Measurements from ENCODE around the gene NDRG2.

NDRG2 gene

DNA sequence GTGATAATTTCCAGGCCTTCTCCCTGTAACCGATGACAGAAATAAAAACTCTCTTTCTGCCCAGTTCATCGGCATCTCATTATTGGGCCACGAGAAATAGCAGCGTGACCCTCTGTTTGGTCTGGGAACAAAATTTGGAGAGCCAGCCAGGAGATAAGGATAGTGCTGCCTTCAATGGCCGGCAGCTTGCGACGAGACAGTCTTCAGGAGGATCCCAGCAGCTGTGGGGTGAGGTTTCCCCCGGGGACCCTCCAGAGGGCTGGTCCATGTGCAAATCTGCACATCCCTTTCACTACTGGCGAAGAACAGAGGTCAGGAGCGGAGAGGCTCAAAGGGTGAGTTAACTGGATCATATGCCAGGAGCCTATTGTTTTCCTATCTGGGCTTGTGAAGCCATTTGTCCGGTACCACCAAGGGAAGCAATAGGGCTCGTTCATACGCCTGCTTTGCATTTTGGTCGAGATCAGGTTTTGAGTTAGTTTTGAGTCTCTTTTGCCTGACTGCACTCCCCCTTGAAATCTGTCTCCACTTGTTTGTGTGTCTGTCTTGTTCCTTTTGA is 21.0 kb downstream of the NDRG2 start:
- POLR2A ChIA-PET: interaction anchor here (0.7 kb wide), 1 partner anchor 8 kb away, joined by 3 read pairs; no protein-coding TSS in a partner anchor
- no peaks in the 10 kb centered on the region for H3K36me3 ChIP-seq (ENCODE audit: control insufficient read depth in 2 of 2, insufficient read depth in 1 of 2, low read length in 2 of 2)
- no peaks in the 10 kb centered on the region for H3K4me1 ChIP-seq (ENCODE audit: control insufficient read depth, insufficient read depth, low read length)
- no peak overlapping the region for H3K4me3 ChIP-seq (ENCODE audit: low read depth, low read length)
- no peak for TF ChIP-seq ZNF394 (tag by site-specific recombination; IDR thresholded peaks at IDR 0.05; ENCODE audit: borderline replicate concordance)
- TF ChIP-seq GFI1B (tag by site-specific recombination; IDR thresholded peaks at IDR 0.05): no peak
- no peak for TF ChIP-seq ZNF600 (tag by site-specific recombination; IDR thresholded peaks at IDR 0.05)
- TF ChIP-seq, protein P1, sequence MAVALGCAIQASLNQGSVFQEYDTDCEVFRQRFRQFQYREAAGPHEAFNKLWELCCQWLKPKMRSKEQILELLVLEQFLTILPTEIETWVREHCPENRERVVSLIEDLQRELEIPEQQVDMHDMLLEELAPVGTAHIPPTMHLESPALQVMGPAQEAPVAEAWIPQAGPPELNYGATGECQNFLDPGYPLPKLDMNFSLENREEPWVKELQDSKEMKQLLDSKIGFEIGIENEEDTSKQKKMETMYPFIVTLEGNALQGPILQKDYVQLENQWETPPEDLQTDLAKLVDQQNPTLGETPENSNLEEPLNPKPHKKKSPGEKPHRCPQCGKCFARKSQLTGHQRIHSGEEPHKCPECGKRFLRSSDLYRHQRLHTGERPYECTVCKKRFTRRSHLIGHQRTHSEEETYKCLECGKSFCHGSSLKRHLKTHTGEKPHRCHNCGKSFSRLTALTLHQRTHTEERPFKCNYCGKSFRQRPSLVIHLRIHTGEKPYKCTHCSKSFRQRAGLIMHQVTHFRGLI (tag by site-specific recombination; IDR thresholded peaks at IDR 0.05): no peak
- no peak for TF ChIP-seq ZNF624 (tag by site-specific recombination; IDR thresholded peaks at IDR 0.05)
- TF ChIP-seq ZNF248 (tag by site-specific recombination; IDR thresholded peaks at IDR 0.05): no peak
- no peak for TF ChIP-seq ZNF843 (tag by site-specific recombination; IDR thresholded peaks at IDR 0.05)
- no peak for TF ChIP-seq TRIM28 (IDR thresholded peaks at IDR 0.05; ENCODE audit: borderline replicate concordance, low read length)
- TF ChIP-seq ZNF114 (tag by site-specific recombination; IDR thresholded peaks at IDR 0.05): no peak
- no peak for TF ChIP-seq ZNF610 (tag by site-specific recombination; IDR thresholded peaks at IDR 0.05; ENCODE audit: borderline replicate concordance)
- no peak overlapping the region for H3K27ac ChIP-seq (ENCODE audit: extremely low read depth, low read depth, low read length)
- CTCF ChIA-PET: interaction anchor here (0.6 to 4.0 kb wide), 7 partner anchors 11 to 506 kb away, joined by 3 to 43 read pairs (median 7); no protein-coding TSS in a partner anchor
- H3K9me3 ChIP-seq (ENCODE audit: control insufficient read depth, insufficient read depth, low read depth, low read length): no peaks in the 10 kb centered on the region

DNA sequence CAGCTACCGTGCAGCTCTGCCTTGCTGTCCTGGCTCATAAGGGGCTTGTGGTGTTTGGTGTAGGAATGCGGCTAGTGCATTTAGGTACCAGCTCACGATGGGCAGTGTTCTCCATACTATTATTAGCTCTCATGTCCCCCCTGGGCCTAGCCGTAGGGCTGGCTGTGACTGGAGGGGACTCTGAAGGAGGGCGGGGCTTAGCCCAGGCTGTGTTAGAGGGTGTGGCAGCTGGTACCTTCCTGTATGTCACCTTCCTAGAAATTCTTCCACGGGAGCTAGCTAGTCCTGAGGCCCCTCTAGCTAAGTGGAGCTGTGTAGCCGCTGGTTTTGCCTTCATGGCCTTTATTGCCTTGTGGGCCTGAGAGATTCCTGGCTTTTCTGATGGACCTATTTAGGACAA is 23.6 kb downstream of the NDRG2 start:
- no peaks in the 10 kb centered on the region for H3K4me1 ChIP-seq (ENCODE audit: control insufficient read depth, insufficient read depth, low read length)
- peaks cover 13 to 18% of the 10 kb centered on the region in 2 experiments for H3K36me3 ChIP-seq (ENCODE audit: control insufficient read depth in 2 of 2, insufficient read depth in 1 of 2, low read length in 2 of 2)
- POLR2A ChIA-PET: no interaction called here
- TF ChIP-seq ZNF777 (tag by site-specific recombination; IDR thresholded peaks at IDR 0.05; ENCODE audit: borderline replicate concordance): no peak
- TF ChIP-seq, protein P2, sequence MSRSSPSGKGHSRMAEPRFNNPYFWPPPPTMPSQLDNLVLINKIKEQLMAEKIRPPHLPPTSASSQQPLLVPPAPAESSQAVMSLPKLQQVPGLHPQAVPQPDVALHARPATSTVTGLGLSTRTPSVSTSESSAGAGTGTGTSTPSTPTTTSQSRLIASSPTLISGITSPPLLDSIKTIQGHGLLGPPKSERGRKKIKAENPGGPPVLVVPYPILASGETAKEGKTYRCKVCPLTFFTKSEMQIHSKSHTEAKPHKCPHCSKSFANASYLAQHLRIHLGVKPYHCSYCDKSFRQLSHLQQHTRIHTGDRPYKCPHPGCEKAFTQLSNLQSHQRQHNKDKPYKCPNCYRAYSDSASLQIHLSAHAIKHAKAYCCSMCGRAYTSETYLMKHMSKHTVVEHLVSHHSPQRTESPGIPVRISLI (tag by site-specific recombination; IDR thresholded peaks at IDR 0.05): no peak
- no peak for TF ChIP-seq KLF7 (tag by site-specific recombination; IDR thresholded peaks at IDR 0.05; ENCODE audit: borderline replicate concordance)
- H3K27ac ChIP-seq (ENCODE audit: extremely low read depth, low read depth, low read length): no peak overlapping the region
- H3K9me3 ChIP-seq (ENCODE audit: control insufficient read depth, insufficient read depth, low read depth, low read length): no peaks in the 10 kb centered on the region
- CTCF ChIA-PET: interaction anchor here (1.1 to 5.4 kb wide), 3 partner anchors 13 to 103 kb away, joined by 3 to 35 read pairs (median 9); no protein-coding TSS in a partner anchor
- H3K4me3 ChIP-seq (ENCODE audit: low read depth, low read length): no peak overlapping the region

DNA sequence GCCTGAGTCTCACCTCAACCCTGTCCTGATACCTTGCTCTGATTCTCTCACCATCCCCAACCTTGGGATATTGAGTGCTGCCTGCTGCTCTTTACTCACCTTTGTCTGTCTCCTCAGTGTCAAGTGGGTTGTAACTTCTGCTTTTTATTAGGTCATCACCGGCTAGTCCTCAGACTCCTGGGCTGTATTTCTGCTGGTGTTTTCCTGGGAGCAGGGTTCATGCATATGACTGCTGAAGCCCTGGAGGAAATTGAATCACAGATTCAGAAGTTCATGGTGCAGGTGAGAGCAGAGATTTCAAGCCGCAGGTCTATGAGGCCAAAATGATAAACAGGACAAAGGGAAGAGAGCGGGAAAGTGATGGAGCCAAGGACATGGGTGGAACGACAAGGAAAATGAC is 25.3 kb downstream of the NDRG2 start:
- CTCF ChIA-PET: interaction anchor here (1.3 to 5.4 kb wide), 3 partner anchors 15 to 40 kb away, joined by 3 to 35 read pairs (median 9); no protein-coding TSS in a partner anchor
- Histone ChIP-seq H3K9me3 (ENCODE audit: control insufficient read depth, insufficient read depth, low read depth, low read length) (no peaks in the 10 kb centered on the region), H3K27ac (ENCODE audit: extremely low read depth, low read depth, low read length) (no peak overlapping the region), H3K4me1 (ENCODE audit: control insufficient read depth, insufficient read depth, low read length) (no peaks in the 10 kb centered on the region), H3K36me3 (ENCODE audit: control insufficient read depth in 2 of 2, insufficient read depth in 1 of 2, low read length in 2 of 2) (peaks cover 29 to 35% of the 10 kb centered on the region in 2 experiments), H3K4me3 (ENCODE audit: low read depth, low read length) (no peak overlapping the region)
- no peak for TF ChIP-seq ZNF776 (tag by site-specific recombination; IDR thresholded peaks at IDR 0.05; ENCODE audit: borderline replicate concordance)
- TF ChIP-seq ZNF664 (tag by site-specific recombination; IDR thresholded peaks at IDR 0.05): no peak
- no peak for TF ChIP-seq ZNF23 (tag by site-specific recombination; IDR thresholded peaks at IDR 0.05; ENCODE audit: borderline replicate concordance)
- POLR2A ChIA-PET: interaction anchor here (0.6 to 1.2 kb wide), 3 partner anchors 54 to 797 kb away, joined by 3 to 7 read pairs (median 5); no protein-coding TSS in a partner anchor
